HG03095 (cell line): ENCODE data around the gene CENPH.
"Not testable (repeated sequence)": the region's sequence is repeated elsewhere in the genome, so short reads cannot be mapped to it uniquely, and the experiment has no call there.

Source experiments
- ATAC-seq: cut with Tn5 transposase; IDR thresholded peaks from one replicate; pipeline ENCODE4 v1.9.1; 2021; ENCODE audit warnings: moderate library complexity; ENCODE audit not compliant: unreplicated experiment

The CENPH gene

GRCh38 chr5:69206528-69207190, 17.3 kb downstream of the CENPH start:
- no peak for ATAC-seq

- no peak for ATAC-seq
Observed at GRCh38 chr5:69209602-69210001, 20.2 kb downstream of the CENPH start.

- no peak for ATAC-seq
Observed at GRCh38 chr5:69211200-69211599, 21.8 kb downstream of the CENPH start.

DNA sequence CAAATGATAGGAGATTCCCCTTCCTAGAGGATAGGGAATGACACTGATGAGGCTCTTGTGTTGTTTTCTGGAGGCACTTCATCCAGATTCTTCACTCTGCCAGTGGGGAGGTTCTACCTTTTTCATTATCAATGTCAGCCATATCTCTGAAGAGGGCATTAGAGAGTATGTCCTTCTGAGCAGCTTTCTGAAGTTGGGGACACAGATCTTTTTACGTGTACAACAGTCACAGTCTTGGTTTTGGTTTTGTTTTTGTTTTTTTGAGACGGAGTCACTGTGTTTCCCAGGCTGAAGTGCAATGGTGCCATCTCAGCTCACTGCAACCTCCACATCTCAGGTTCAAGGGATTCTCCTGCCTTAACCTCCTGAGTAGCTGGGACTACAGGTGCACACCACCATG, 22.6 kb downstream of the CENPH start:
- ATAC-seq: peak; percentile 43

- no peak for ATAC-seq
Observed at GRCh38 chr5:69213513-69214215, 24.3 kb downstream of the CENPH start.

DNA sequence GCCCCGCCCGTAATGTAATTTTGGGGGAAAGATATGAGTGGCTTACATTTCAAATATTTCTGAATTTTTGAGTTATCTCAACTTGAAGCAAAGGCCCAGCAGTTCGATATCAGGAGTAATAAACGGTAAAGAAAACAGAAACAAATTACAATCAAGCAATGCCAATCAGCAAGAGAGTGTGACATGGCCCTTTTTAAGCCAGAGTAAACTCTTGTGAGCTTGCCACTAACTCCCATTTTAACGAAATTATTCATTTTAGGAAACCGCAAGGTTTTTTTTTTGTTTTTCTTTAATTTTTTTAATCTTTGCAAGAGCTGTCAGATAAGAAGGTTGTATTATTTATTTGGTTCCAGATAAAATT, 27.7 kb downstream of the CENPH start:
- no peak for ATAC-seq

GRCh38 chr5:69217548-69218526, 28.5 kb downstream of the CENPH start:
- peak; percentile 91 for ATAC-seq

- ATAC-seq: no peak
Observed at GRCh38 chr5:69219939-69220338, 30.6 kb downstream of the CENPH start.

GRCh38 chr5:69220371-69220770, 31.0 kb downstream of the CENPH start:
- not testable (repeated sequence) for ATAC-seq

DNA sequence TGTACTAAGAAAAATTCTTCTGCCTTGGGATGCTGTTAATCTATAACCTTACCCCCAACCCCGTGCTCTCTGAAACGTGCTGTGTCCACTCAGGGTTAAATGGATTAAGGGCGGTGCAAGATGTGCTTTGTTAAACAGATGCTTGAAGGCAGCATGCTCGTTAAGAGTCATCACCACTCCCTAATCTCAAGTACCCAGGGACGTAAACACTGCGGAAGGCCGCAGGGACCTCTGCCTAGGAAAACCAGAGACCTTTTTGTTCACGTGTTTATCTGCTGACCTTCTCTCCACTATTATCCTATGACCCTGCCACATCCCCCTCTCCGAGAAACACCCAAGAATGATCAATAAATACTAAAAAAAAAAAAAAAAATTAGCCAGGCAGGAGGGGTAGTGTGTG, 31.4 kb downstream of the CENPH start:
- ATAC-seq: not testable (repeated sequence)

DNA sequence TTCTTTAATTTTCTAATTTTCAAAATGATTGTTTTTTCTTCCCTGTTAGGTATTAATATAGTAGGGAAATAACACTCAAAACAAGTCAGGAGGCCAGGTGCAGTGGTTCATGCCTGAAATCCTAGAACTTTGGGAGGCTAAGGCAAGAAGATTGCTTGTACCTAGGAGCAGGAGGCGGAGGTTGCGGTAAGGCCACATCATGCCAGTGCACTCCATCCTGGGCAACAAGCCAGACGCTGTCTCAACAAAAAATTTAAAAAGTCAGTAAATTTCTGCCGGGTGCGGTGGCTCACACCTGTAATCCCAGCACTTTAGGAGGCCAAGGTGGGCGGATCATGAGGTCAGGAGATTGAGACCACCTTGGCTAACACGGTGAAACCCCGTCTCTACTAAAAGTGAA, 35.1 kb downstream of the CENPH start:
- ATAC-seq: no peak

DNA sequence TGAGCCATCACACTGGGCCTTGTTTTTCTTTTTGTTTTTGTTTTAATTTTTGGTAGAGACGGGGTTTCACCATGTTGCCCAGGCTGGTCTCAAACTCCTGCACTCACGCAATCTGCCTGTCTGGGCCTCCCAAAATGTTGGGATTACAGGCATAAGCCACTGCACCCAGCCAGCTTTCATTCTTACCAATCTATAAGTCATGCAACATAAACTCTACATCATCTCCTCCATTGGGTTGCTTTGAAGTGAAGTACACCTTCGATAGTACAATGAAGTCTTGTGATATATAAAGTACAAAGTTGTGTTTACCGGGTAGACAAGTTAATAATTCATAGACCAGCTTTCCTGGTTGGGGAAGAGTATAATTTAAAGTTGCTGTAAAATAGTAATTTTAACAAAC, 36.5 kb downstream of the CENPH start:
- no peak for ATAC-seq

DNA sequence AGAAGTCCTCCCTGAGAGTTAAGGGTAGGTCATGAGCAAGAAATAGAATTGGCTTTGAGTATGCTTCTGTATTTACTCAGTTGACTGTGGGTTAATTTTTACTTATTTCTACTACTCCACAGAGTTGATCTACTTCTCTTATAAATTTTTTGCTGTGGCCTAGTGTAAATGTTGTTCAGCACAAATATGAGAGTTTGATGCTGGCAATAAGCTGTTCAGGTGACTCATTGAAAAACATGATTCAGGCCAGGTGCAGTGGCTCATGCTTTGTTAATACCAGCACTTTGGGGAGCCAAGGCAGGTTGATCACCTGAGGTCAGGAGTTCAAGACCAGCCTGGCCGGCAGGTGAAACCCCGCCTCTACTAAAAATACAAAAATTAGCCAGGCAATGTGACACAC, 40.8 kb downstream of the CENPH start:
- ATAC-seq: no peak

DNA sequence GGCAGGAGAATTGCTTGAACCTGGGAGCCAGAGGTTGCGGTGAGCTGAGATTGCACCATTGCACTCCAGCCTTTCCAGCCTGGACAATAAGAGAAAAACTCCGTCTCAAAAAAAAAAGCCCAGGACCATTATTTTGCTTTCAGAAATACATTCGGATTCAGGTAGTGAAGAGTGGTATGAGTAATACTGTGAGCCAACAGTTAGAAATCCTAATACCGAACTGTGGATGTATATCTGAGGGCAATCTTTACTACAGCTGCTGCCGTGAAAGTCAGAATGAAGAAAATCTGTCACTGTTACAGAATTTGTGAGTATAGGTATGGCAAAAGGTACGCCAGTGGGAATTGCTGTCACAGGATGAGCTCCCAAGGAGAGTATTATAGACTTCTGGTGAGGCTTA, 41.9 kb downstream of the CENPH start:
- no peak for ATAC-seq

- no peak for ATAC-seq
Observed at GRCh38 chr5:69231851-69232250, 42.5 kb downstream of the CENPH start.

DNA sequence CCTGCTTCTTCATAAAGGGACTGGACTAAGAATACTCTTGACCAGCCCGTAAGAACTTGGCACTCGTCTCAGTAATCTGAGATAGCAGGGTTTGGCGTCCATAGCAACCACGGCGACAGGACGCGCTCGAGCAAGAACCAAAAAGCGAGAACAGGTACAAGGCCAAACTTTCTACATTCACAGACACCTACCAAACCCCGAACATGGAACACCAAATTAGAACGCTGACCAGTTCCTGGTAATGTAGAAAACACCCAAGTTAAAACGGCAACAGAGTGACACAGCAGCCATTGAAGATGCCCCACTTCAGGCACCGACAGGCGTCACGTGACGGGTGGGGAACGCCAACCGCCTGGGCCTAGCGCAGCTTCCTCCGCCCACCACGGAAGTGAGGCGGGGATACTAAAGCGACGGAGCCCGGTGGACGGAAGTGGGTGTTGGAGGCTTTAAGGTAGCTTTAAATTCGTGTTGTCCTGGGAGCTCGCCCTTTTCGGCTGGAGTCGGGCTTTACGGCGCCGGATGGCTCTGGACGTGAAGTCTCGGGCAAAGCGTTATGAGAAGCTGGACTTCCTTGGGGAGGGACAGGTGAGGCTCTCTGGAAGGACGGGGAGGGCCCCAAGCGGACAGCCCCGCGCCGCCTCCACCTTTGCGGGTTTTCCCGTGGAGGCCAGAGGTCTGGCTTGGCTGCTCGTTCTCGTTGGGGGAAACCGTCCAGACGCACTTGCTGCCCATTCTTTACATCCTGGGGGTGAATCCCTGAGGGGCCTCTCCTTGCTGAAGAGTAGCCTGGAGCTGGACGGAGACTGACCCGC, 45.3 kb downstream of the CENPH start, which contains the start of gene CDK7:
Gene CDK7, plus strand, starts transcription at position 430 of the 812 bp plus-strand sequence. Its CDS starts 90 bp downstream, at position 520.
- ATAC-seq: peak; percentile 97

GRCh38 chr5:69236733-69237132, 47.4 kb downstream of the CENPH start:
- ATAC-seq: not testable (repeated sequence)

DNA sequence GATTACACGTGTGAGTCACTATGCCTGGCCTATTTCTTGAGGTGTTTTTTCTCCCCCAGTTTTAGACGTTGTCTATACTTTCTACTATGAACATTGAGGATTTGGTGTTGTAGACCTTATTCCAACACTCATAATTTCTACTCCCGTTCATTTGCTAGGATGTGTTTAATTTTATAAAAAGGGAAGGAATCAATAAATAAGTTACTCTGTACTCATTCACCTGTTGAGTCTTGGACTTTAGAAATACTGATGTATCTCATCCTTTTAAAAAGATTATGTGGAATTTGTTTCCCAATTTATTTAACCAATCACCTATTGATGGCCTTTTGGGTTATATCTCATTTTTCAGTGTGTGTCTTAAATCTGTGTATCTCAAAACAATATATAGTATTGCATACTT, 48.5 kb downstream of the CENPH start:
- no peak for ATAC-seq

DNA sequence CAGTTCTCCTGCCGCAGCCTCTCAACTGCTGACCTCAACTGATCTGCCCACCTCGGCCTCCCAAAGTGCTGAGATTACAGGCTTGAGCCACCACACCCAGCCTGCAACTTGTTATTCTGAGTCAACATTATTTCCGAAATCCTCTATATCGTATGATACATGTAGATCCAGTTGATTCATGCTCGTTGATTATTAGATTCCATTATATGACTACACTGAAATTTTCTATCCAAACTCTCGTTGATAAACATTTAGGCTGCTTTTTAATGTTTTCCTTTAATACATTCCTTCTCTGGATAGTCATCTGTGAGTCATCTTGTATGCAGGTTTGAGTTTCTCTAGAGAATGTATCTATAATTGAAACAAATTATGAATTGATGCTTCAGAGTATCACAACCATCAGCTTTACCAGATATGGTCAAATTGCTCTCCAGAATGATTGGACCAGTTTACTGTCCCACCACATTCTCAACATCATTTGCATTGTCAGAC, 49.4 kb downstream of the CENPH start:
- no peak for ATAC-seq

DNA sequence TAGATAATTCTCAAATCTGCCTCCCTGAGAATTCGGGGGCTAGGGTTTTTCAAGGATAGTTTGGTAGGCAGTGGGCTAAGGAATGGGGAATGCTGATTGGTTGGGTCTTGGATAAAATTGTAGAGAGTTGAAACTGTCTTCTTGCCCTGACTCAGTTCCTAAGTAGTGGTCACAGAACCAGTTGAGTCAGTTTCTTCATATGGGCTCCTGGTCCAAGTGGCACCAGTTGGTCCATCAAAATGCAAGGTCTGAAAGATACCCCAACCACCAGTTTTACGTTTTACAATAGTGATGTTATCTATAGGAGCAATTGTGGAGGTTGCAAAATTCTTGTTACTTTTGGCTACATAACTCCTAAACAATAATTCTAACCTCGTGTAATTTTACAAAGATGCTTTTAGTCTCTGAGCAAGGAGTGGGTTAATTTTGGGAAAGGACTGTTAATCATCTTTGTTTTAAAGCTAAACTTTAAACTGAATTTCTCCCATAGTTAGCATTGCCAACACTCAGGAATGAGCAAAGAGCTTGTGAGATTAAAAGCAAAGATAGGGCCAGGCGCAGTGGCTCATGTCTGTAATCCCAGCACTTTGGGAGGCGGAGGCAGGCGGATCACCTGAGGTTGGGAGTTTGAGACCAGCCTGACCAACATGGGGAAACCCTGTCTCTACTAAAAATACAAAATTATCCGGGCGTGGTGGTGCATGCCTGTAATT, 53.0 kb downstream of the CENPH start:
- ATAC-seq: no peak
